WTC11 (cell line): ENCODE results near the gene EHMT1. TPM values are rescaled to one million over a fixed set of nuclear protein-coding genes. Genes with fewer than 3 reads are reported as not detected.

ENCODE experiments used
- ATAC-seq: fragments of 200-7000 bp; cut with Tn5 transposase; 2 replicates; pipeline ENCODE4 v1.10.0; 2021; ENCODE audit warnings: mild to moderate bottlenecking, moderate library complexity
- CTCF ChIA-PET: fragments of 300-600 bp; sonication (Branson Sonifier 250); formaldehyde crosslinking; loops from one replicate; lab custom pipeline; 2021; ENCODE audit warnings: antibody characterized with exemption; lab: Charles Lee
- POLR2A ChIA-PET: fragments of 350-600 bp; sonication (Branson Sonifier 250); formaldehyde crosslinking; loops from one replicate; lab custom pipeline; 2021; ENCODE audit warnings: antibody characterized with exemption; lab: Charles Lee
- DNase-seq: peaks from one replicate; pipeline ENCODE4 v3.0.0; 2021; ENCODE audit warnings: low spot score
- H3K27ac Mint-ChIP-seq: 2 replicates; pipeline ENCODE4 v1.8.0; 2021; ENCODE audit warnings: mixed read lengths
- H3K27me3 Mint-ChIP-seq: 2 replicates; pipeline ENCODE4 v1.8.0; 2021; ENCODE audit warnings: low read depth, mild to moderate bottlenecking, moderate library complexity, mixed read lengths
- H3K36me3 Mint-ChIP-seq: 2 replicates; pipeline ENCODE4 v1.8.0; 2021; ENCODE audit warnings: mixed read lengths
- H3K4me1 Mint-ChIP-seq: 2 replicates; pipeline ENCODE4 v1.8.0; 2022; ENCODE audit warnings: mixed read lengths
- H3K4me3 Mint-ChIP-seq: 2 replicates; pipeline ENCODE4 v1.8.0; 2021; ENCODE audit warnings: mild to moderate bottlenecking, moderate library complexity, mixed read lengths
- H3K9me3 Mint-ChIP-seq: 2 replicates; pipeline ENCODE4 v1.8.0; 2021; ENCODE audit warnings: mixed read lengths
- AR ChIP-seq: fragments of 250-450 bp; sonication (Bioruptor Pico); IDR thresholded peaks from 2 replicates; pipeline ENCODE4 v1.9.0; 2021; ENCODE audit warnings: mild to moderate bottlenecking
- GABPB1 ChIP-seq: sonication (generic); formaldehyde crosslinking; IDR thresholded peaks from 2 replicates; pipeline ENCODE4 v1.8.1; 2023; ENCODE audit warnings: mild to moderate bottlenecking, missing genetic modification reagents
- MXD4 ChIP-seq: fragments of 250-450 bp; sonication (Bioruptor Pico); IDR thresholded peaks from 2 replicates; pipeline ENCODE4 v1.8.0; 2021; ENCODE audit warnings: mild to moderate bottlenecking, moderate library complexity, borderline replicate concordance
- NFE2L1 ChIP-seq: sonication (generic); formaldehyde crosslinking; IDR thresholded peaks from 2 replicates; pipeline ENCODE4 v1.8.1; 2023; ENCODE audit warnings: missing genetic modification reagents
- PREB ChIP-seq: sonication (generic); formaldehyde crosslinking; IDR thresholded peaks from 2 replicates; pipeline ENCODE4 v1.8.1; 2022; ENCODE audit warnings: mild to moderate bottlenecking, missing genetic modification reagents, moderate library complexity, borderline replicate concordance
- RORB ChIP-seq: fragments of 250-450 bp; sonication (Bioruptor Pico); IDR thresholded peaks from 2 replicates; pipeline ENCODE4 v1.9.0; 2021; ENCODE audit warnings: mild to moderate bottlenecking
- TEAD4 ChIP-seq: sonication (generic); formaldehyde crosslinking; IDR thresholded peaks from 2 replicates; pipeline ENCODE4 v1.8.0; 2022; ENCODE audit warnings: mild to moderate bottlenecking, missing genetic modification reagents
- USF1 ChIP-seq: sonication (generic); formaldehyde crosslinking; IDR thresholded peaks from 2 replicates; pipeline ENCODE4 v1.8.0; 2022; ENCODE audit warnings: mild to moderate bottlenecking, missing genetic modification reagents
- ZMAT4 ChIP-seq: fragments of 250-450 bp; sonication (Bioruptor Pico); IDR thresholded peaks from 2 replicates; pipeline ENCODE4 v1.9.0; 2021; ENCODE audit warnings: mild to moderate bottlenecking
- total RNA-seq: library from RNA; stranded (reverse); gene quantifications from 3 replicates; pipeline ENCODE4 v1.2.3, GENCODE V29; 2021

The EHMT1 gene
- total RNA-seq, 1 experiment from 2014 or later: 170 TPM

- peaks cover 6% of the 10 kb centered on the region for H3K9me3 Mint-ChIP-seq
- TF ChIP-seq USF1 (CRISPR knock-in tag): no peak
- TF ChIP-seq TEAD4 (CRISPR knock-in tag): 0 out of 2 replicates have a peak, but pooled peaks have one; percentile 5
- ChIA-PET POLR2A (no interaction called here), CTCF (no interaction called here)
- peaks cover 41% of the 10 kb centered on the region for H3K36me3 Mint-ChIP-seq
- peak overlapping the region; percentile 97; the same call in 1 of the 2 replicates for H3K27ac Mint-ChIP-seq
- H3K4me1 Mint-ChIP-seq: peaks cover 21% of the 10 kb centered on the region
- no peak overlapping the region for H3K4me3 Mint-ChIP-seq
- no peak for DNase-seq
- ATAC-seq: no peak
- H3K27me3 Mint-ChIP-seq: no peaks in the 10 kb centered on the region
These were observed 168.6 kb downstream of the EHMT1 start for GRCh38 chr9:137787381-137787780.

- H3K36me3 Mint-ChIP-seq: peaks cover 47% of the 10 kb centered on the region
- peaks cover 21% of the 10 kb centered on the region for H3K4me1 Mint-ChIP-seq
- CTCF ChIA-PET: interaction anchor here (1.8 kb wide), 1 partner anchor 115 kb away, joined by 5 read pairs; no protein-coding TSS in a partner anchor
- ATAC-seq (no peak), DNase-seq (no peak)
- H3K9me3 Mint-ChIP-seq: peaks cover 6% of the 10 kb centered on the region
- TF ChIP-seq NFE2L1 (no peak), MXD4 (CRISPR knock-in tag) (no peak), AR (CRISPR knock-in tag) (no peak)
- no peaks in the 10 kb centered on the region for H3K27me3 Mint-ChIP-seq
- POLR2A ChIA-PET: no interaction called here
- peak overlapping the region; percentile 55; the same call in 1 of the 2 replicates for H3K27ac Mint-ChIP-seq
- H3K4me3 Mint-ChIP-seq: no peak overlapping the region
These were observed 169.1 kb downstream of the EHMT1 start for GRCh38 chr9:137787786-137788505.

GRCh38 chr9:137788561-137789294, 169.9 kb downstream of the EHMT1 start:
- no peak overlapping the region for H3K4me3 Mint-ChIP-seq
- H3K9me3 Mint-ChIP-seq: peaks cover 6% of the 10 kb centered on the region
- peaks cover 54% of the 10 kb centered on the region for H3K36me3 Mint-ChIP-seq
- peak overlapping the region; percentile 55; the same call in 1 of the 2 replicates for H3K27ac Mint-ChIP-seq
- H3K4me1 Mint-ChIP-seq: peaks cover 21% of the 10 kb centered on the region
- no peaks in the 10 kb centered on the region for H3K27me3 Mint-ChIP-seq
- ATAC-seq: peak; percentile 31
- TF ChIP-seq ZMAT4: no peak
- TF ChIP-seq RORB (CRISPR knock-in tag): no peak
- ChIA-PET CTCF (interaction anchor here (1.5 to 1.8 kb wide), 2 partner anchors 116 to 118 kb away, joined by 3 to 5 read pairs; no protein-coding TSS in a partner anchor), POLR2A (no interaction called here)
- DNase-seq: no peak

- ATAC-seq (no peak), DNase-seq (no peak)
- peaks cover 52% of the 10 kb centered on the region for H3K36me3 Mint-ChIP-seq
- no peaks in the 10 kb centered on the region for H3K27me3 Mint-ChIP-seq
- CTCF ChIA-PET: interaction anchor here (1.5 to 1.8 kb wide), 2 partner anchors 117 to 119 kb away, joined by 3 to 5 read pairs; no protein-coding TSS in a partner anchor
- H3K4me1 Mint-ChIP-seq: peaks cover 21% of the 10 kb centered on the region
- peaks cover 6% of the 10 kb centered on the region for H3K9me3 Mint-ChIP-seq
- POLR2A ChIA-PET: no interaction called here
- TF ChIP-seq GABPB1 (CRISPR knock-in tag): peak; percentile 30; the same call in 1 of the 2 replicates
- no peak for TF ChIP-seq PREB (CRISPR knock-in tag)
- H3K27ac Mint-ChIP-seq: peak overlapping the region; percentile 28
- H3K4me3 Mint-ChIP-seq: no peak overlapping the region
These were observed 170.6 kb downstream of the EHMT1 start for GRCh38 chr9:137789295-137789895.
